ENCODE measurements around the gene CUEDC1.

DNA sequence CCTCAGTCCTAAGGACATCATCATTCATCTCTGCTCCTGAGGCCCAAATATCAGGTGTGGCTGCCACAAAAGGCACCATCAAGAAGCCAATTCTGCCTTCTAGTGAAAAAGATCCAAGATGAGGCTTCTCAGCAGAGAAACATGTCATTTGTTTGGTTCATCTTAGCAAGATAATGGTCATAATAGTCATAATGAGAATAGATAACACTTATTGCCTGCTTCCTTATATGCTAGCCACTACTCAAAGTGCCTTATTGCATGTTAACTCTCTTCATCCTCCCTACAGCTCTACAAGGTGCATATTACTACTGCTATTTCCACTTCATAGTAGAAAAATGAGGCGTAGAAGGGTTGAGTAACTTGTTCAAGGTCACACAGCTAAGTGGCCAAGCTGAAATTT is 60.4 kb downstream of the CUEDC1 start:
- no peak for TF ChIP-seq EZH2phosphoT487 (IDR thresholded peaks at IDR 0.05; ENCODE audit: insufficient read depth, low read depth)
- no peak for TF ChIP-seq EZH2 (IDR thresholded peaks at IDR 0.05; ENCODE audit: insufficient read depth, poor library complexity, severe bottlenecking)
